HEK293 (cell line): ENCODE data around the gene BLACAT1.

Experiments used
- ZNF24 ChIP-seq: fragments of 450-650 bp; formaldehyde crosslinking; IDR thresholded peaks from 2 replicates; pipeline ENCODE4 v1.5.1; 2016; ENCODE audit warnings: missing biosample characterization, missing genetic modification characterization
- ZNF404 ChIP-seq: fragments of 450-650 bp; formaldehyde crosslinking; IDR thresholded peaks from 2 replicates; pipeline ENCODE4 v1.5.1; 2017; ENCODE audit warnings: missing biosample characterization, missing genetic modification characterization
- ZNF561 ChIP-seq: fragments of 450-650 bp; IDR thresholded peaks from 2 replicates; pipeline ENCODE4 v1.5.1; 2018; ENCODE audit warnings: missing biosample characterization, missing genetic modification characterization, borderline replicate concordance
- ZNF629 ChIP-seq: fragments of 450-650 bp; formaldehyde crosslinking; IDR thresholded peaks from 2 replicates; pipeline ENCODE4 v1.5.1; 2017; ENCODE audit warnings: missing biosample characterization, missing genetic modification characterization
- ZNF76 ChIP-seq: fragments of 450-650 bp; formaldehyde crosslinking; IDR thresholded peaks from 2 replicates; pipeline ENCODE4; 2016; ENCODE audit warnings: low read depth, missing biosample characterization, missing genetic modification characterization, borderline replicate concordance
- ZNF768 ChIP-seq: fragments of 450-650 bp; formaldehyde crosslinking; IDR thresholded peaks from 2 replicates; pipeline ENCODE4 v1.5.1; 2018; ENCODE audit warnings: missing biosample characterization, mild to moderate bottlenecking, missing genetic modification characterization
- TF ChIP-seq, protein P1 (sequence below): fragments of 450-650 bp; formaldehyde crosslinking; IDR thresholded peaks from 2 replicates; pipeline ENCODE4 v1.5.1; 2016; ENCODE audit warnings: missing biosample characterization, missing genetic modification characterization
- TF ChIP-seq, protein P2 (sequence below): fragments of 450-650 bp; formaldehyde crosslinking; IDR thresholded peaks from 2 replicates; pipeline ENCODE4 v1.5.1; 2016; ENCODE audit warnings: missing biosample characterization, missing genetic modification characterization

DNA sequence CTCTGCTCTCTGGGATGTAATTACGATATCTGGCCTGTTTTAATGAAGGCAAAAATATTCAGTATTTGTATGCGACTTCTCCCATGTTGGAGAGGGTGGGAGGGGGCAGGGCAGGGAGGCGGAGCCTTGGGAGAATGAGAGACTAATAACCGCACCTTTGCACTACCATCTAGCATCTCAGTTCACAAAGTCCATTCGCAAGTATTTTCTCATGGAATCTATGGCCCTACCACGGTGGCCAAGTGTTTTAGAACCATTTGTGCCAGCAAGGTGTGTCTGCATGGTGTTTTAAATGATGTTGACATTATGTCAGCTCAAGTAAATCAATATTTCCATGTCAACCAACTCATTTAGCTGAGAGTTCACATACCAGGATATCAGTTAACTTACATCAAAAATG is 14.3 kb upstream of the BLACAT1 start:
- TF ChIP-seq, protein P1, sequence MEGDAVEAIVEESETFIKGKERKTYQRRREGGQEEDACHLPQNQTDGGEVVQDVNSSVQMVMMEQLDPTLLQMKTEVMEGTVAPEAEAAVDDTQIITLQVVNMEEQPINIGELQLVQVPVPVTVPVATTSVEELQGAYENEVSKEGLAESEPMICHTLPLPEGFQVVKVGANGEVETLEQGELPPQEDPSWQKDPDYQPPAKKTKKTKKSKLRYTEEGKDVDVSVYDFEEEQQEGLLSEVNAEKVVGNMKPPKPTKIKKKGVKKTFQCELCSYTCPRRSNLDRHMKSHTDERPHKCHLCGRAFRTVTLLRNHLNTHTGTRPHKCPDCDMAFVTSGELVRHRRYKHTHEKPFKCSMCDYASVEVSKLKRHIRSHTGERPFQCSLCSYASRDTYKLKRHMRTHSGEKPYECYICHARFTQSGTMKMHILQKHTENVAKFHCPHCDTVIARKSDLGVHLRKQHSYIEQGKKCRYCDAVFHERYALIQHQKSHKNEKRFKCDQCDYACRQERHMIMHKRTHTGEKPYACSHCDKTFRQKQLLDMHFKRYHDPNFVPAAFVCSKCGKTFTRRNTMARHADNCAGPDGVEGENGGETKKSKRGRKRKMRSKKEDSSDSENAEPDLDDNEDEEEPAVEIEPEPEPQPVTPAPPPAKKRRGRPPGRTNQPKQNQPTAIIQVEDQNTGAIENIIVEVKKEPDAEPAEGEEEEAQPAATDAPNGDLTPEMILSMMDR, result no peak
- no peak for TF ChIP-seq ZNF561 (tag by site-specific recombination)
- no peak for TF ChIP-seq ZNF24
- TF ChIP-seq ZNF629, result no peak
- no peak for TF ChIP-seq ZNF76
- no peak for TF ChIP-seq ZNF768 (tag by site-specific recombination)
- TF ChIP-seq, protein P2, sequence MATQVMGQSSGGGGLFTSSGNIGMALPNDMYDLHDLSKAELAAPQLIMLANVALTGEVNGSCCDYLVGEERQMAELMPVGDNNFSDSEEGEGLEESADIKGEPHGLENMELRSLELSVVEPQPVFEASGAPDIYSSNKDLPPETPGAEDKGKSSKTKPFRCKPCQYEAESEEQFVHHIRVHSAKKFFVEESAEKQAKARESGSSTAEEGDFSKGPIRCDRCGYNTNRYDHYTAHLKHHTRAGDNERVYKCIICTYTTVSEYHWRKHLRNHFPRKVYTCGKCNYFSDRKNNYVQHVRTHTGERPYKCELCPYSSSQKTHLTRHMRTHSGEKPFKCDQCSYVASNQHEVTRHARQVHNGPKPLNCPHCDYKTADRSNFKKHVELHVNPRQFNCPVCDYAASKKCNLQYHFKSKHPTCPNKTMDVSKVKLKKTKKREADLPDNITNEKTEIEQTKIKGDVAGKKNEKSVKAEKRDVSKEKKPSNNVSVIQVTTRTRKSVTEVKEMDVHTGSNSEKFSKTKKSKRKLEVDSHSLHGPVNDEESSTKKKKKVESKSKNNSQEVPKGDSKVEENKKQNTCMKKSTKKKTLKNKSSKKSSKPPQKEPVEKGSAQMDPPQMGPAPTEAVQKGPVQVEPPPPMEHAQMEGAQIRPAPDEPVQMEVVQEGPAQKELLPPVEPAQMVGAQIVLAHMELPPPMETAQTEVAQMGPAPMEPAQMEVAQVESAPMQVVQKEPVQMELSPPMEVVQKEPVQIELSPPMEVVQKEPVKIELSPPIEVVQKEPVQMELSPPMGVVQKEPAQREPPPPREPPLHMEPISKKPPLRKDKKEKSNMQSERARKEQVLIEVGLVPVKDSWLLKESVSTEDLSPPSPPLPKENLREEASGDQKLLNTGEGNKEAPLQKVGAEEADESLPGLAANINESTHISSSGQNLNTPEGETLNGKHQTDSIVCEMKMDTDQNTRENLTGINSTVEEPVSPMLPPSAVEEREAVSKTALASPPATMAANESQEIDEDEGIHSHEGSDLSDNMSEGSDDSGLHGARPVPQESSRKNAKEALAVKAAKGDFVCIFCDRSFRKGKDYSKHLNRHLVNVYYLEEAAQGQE, result no peak
- TF ChIP-seq ZNF404, result no peak
